DMS 273 treated with DMSO at 0.1 percent for 48 hours (cell line): Measurements from ENCODE around the gene MAST4.

Experiments
- DNase-seq: peaks from one replicate; lab custom pipeline; 2025; lab: John Stamatoyannopoulos, UW

Gene MAST4

DNA sequence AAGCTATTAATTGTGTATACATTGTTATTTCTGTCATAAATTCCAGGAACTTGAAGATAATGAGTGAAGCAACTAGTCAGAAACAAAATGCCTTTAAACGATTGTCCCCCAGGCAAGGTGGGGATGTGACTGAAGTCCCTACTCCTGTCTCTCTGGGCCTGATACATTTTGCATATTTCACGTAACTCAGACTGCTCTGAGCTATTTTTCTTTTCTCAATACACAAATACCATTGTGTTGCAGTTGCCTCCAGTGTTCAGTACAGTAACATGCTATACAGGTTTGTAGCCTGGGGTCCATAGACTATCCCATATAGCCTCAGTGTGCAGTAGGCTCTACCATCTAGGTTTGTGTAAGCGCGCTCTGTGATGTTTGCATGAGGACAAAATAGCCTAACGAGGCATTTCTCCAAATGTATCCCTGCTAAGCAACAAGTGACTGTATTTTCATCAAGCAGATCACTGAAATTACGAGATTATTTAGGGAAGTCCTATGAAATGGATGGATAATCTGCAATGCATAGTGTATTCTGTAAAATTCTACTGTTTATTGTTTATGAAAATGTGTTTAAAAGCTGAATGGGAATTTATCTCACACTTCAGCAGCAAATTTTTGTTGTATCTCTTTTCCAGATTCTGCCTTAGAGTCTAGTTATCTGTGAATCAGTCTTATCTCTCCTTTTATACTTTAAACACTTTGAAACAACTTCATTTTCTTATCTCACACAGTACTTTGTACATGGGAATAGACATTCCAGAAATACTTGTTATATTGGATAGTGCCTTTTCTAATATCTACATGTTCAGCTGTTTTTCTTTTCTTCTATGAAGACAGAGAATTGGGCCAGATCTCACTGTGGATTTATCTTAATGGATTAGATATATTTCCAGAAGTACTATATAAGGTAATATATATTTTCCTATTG lies 449.9 kb downstream of the MAST4 start:
- DNase-seq = no peak

DNA sequence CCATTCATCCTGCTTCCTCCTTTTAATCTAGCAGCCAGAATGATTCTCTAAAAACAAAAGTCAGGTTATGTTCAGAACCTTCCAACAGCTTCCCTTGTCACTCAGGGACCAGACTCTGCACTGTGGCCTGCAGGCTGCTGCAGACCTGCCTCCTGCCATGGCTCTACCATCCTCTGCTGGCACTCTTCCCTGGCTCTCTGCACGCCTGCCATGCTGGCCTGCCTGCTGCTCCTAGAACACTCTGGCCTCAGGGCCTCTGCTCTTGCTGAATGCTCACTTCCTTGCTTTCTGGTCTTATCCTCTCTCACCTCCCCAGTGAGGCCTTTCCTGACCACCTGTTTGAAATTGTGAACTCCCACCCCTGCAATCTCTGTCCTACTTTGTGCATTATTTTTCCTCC lies 451.0 kb downstream of the MAST4 start:
- peak; percentile 46 for DNase-seq

DNA sequence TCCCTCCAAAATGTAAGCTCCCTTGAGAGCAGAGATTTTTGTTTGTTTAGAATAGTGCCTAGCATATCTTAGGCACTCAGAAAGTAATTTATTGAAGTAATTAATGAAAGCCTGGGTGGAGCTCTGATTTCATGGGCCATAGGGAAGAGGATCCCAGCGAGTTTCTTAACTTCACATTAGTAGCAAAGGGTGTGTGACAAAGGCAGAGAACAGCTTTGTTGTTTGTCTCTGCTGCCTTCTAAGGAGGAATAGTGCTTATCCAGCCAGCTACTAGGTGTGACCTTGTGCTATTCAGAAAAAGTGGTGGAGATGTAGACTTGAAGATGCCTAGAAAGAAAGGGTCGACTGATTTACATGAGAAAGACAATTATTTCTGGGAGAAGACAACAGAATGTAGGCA lies 451.4 kb downstream of the MAST4 start:
- no peak for DNase-seq

DNA sequence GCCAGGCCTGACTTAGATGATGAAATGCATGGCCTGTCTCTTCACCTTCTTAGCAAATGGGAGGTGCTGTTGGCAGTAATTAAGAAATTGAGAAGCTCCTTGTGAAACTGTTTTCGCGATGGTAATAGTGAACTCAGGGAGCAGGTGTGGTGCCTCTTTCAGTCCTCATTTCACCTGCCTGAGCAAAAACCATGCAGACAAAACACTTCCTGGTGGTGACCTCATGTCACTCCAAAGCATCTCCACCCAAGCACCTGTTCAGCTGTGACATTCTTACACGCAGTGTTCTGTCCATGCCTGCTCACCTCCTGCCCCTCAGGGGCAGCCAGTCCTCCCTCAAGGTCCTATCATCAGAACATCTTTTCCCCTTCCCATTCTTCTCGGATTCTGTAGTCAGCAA lies 453.9 kb downstream of the MAST4 start:
- no peak for DNase-seq

DNA sequence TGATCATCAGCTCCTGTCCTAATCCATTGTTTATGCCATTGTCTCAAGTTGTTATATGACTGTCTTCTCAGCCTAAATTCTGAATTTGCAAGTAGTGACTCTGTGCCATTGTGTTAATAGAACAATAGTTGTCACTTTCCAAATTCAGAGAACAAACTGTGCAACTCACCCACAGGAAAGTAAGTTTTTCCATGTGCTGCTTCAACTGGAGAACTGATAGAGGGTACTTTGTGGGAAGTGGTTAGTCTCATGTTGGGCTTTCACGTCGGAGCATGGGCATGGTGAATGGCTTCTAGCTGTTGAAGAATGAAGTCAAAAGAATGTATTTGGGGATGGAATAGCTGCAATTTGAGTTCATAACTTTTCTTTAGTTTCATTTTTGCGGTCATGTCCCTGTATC lies 454.4 kb downstream of the MAST4 start:
- DNase-seq = no peak

DNA sequence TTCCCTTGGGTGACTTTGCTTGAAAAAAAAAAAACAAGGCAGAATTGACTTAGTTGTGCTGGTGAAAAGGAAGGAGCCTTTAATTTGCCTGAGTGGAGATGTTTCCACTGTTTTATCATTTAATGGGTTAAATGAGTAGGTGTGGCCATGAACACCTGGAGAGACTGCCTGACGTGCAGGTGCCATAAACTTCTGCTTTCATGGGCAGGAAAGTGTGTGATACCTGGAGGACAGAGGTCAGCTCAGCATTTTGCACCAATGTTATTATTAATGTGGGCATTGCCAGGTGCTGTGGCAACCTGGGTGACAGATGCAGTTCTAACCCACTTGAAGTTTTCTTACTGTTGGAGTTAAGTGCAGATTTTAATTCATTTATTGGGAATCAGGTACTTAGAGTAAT lies 455.0 kb downstream of the MAST4 start:
- DNase-seq = no peak

DNA sequence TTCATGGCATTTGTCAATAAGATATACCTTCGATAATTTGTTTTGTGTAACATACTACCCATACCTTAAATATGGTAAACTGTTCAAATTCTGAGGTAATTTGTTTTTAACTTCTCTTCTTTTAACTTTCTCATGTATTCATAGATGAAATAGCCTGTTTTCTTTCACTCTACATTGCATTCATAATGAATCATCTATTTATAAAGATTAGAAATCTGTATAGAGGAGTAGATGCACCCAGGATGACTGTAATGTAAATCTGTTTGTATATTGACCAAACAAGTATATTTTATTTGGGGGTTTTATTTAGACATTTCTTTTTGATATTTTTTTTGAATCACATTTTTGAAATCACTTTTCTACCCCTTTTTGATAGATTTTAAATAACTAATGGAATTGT lies 455.8 kb downstream of the MAST4 start:
- DNase-seq = no peak

DNA sequence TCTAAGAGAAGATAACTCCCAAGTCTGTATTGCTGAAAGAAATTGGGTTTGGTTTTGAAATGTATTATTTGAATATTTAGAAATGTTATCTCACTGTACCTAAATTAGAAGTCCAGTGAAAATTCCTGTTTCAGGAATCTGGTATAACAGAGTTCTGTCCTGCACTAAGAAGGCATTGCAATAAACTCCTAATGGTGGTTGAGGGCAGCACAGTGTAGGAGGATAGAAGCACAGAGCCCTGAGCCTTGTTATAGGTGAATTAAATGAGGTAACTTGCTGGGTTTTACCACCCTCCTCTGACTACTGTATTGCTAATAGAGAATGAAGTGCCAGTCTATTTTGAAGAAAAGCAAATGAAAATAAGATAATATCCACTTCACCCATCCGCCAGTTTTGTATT lies 457.0 kb downstream of the MAST4 start:
- DNase-seq = no peak

DNA sequence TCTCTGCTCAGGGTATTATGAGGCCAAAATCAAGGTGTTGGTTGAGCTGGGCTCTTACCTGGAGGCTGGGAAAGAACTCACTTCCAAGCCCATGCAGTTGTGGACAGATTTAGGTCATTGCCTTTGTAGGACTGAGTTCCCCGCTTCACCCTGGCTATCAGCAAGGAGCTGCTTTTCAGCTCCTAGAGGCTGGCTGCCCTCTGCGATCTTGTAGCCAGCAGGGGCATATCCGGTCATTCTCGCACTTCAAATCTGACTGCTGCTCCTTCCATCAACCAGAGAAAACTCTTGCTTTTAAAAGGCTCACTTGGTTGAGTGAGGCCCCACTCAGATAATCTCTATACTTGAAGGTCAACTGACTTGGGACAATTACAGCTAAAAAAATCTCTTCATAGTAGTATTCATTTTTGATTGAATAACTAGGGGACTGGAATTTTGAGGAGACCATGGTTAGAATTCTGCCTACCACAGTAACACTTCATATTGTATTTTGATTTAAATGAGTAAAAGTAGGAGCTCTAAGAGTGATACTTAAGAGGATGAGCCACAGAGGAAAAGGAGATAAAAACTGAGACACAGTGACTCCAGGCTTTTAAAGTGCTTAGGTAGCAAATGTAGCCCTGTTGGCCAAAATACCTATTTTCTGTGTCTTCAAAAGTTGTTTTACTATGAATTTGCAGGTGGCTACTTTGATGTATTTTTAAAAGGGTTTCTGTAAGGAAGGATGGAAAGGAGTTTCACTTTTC lies 463.0 kb downstream of the MAST4 start:
- DNase-seq = no peak

DNA sequence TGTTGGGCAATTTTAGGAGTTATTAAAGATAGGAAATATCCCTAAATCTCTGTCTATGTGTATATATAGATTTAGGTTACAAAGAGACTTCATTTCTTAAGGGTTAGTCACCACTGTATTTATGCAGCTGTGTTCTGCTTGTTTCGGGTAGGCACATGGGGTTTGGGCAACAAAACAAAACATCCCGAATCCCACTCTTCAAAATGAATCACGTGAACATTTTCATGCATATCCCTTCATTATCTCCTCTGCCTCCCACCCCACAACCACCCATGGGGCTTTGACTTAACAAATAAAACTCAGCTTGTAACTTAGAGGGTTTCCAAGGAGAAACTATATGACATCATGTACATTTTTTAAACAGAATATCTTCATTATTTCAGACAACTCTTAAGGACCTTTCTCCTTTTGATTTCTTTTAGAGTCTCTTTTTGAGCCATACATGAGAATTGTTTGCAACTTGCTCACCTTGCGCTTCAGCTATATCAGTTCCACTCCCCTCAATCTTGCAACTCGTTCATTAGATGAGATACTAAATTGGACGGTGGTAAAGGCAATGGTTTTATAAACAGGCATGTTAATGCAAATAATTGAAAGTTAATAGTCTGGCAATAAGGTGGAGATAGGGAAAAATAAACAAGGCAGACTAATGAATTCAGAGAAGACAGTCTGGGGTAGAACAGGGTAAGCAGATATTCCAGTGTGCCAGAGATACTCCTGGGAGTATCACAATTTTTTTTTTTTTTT lies 463.7 kb downstream of the MAST4 start:
- DNase-seq = no peak

DNA sequence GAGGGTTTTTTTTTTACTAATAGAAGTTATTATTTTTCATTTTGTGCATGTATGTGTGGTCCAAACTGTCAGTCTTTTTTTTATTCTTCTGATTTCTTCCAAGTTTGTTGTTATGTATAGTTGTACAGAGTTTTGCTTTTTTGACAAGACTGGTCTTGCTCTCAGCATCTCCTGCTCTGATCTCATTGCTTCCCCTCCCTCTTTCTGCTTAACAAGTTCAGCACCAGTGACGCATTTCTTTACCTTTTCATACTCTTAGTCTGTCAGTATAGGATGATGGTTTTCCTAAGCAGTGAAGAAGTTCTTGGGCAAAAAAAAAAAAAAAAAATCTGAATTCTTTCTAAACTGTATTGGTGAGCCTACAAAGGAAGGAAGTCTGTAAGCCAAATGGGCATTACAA lies 465.3 kb downstream of the MAST4 start:
- no peak for DNase-seq

DNA sequence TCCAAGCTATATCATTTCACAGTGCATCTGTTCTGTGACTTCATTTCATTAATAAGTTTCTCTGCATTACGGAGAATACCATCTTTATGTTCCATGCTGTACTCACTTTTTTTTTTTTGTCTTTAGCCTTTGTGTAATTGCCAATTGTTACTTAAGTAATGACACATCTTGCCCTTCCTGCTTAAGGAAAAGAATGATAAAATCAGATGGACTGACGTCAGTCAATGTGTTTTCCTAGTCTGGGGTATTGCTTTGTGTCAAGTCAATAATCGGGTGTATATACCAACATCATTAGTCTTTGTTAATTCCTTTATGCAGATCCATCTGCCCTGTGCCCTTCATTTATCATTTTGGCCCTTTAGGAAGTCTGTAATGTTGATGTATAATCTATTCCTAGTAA lies 466.9 kb downstream of the MAST4 start:
- DNase-seq = no peak

DNA sequence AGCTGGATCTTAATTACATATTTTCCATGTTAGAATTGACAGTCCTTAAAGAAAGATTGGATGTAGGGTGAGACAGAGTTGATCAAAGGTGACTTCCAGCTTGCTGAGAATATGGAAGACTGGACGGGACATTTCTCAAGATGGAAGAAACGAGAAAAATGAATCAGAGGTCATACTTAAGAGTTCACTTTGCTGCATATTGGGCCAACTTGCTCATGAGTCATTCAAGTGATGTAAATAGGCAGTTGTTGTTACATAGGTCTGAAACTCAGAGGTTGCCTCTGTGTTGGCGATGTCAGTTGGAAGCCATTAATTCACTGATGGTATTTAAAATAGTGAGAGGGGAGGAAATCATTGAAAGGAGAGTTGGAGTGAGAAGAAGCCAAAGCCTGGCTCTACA lies 467.6 kb downstream of the MAST4 start:
- no peak for DNase-seq

DNA sequence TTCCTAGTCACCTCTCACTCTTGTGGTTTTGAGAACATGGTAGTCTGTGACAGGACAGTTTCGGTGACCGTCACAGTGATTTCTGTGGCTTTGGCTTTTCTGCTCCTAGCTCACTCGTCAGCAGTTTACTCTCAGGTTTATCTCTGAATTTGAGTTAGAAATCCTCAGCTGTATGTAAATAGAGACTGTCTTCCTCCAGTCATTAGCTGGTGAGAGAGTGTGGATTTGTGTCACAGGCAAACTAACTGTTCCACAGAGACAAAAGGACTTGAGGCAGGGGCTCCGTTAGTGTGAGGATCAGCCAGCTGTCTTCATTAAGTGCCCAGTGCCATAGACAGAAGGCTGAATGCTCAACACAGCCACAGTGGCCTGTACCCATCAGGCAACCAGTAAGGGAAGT lies 469.0 kb downstream of the MAST4 start:
- DNase-seq = no peak

DNA sequence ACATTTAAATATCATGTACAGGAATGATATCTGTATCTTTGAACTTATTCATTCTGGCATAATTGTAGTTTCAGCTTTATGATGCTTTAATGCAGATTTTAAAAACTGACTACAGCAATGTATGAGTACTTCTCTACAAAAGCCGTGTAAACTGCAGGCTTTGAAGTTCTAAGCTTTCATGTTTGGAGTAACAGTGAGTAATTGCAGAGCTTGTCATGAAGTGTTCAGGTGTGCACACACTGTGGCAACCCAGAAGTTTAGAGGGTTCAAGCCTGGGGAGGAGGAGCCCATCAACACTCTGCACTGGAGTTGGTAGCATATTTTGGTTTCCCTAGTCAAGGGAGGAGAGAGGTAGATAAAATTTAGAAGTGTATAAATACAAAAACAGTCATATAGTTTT lies 469.5 kb downstream of the MAST4 start:
- DNase-seq = no peak

DNA sequence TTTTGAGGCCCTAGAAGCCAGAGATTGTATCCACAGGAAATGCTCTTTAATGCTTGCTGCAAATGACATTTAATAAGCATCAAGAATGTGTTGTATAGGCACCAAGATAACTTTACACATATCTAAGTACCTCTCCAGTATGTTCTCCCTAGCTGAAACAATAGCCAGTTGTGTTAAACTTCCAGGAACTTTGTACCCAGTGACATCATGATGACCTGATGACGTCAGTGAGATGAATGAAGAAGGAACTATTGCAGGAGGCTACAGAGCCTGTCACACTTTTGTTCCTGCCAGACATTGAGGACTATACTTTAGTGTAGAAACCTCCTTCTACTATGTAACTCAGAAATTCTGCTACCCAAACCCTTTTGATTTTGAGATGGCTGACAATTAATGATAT lies 470.6 kb downstream of the MAST4 start:
- no peak for DNase-seq

DNA sequence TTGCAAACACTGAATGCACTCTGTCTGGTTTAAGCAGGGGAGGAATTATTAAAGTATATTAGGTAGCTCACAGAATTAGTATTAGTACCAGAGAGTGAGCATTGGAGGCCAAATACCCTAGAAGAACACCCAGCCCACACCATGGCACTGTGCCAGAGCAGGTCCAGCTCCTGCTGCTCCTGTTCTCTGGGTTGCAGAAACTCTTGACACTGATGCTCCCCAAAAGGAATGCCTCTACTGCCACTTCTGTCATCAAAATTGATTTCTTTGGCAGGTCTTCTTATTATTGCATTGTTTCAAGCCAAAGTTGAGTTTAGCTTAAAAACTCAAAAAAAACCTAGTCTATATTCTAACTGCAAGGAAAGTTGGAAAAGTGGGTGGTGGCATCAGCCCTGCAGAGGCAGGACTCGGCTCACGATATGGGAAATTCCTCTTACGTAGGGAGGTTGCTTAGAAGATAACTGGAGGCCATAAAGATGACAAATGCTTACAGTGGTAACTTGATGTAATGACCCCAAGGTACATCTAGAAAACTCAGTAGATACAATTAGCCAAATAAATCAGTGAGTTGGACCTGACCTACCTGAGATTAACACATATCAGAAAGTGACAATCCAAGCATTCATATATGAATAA lies 477.0 kb downstream of the MAST4 start:
- DNase-seq = no peak

DNA sequence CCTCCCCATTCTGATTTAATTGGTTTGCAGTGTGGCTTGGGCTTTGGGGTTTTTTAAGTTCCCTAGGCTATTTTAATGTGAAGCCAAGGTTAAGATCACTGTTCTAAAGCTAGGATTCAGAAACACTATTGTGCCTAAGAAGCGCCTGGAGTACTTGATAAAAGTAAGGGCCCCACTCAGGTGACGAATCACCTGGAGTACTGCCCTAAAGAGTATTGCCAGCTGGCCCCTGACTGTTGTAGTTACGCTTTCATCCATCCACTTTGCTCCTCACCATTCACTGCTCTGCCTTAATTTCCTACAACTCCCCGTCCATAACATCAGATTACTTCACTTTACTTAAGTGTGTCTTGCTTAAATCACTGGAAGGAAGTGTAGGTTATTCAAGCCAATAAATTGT lies 481.1 kb downstream of the MAST4 start:
- DNase-seq = no peak

DNA sequence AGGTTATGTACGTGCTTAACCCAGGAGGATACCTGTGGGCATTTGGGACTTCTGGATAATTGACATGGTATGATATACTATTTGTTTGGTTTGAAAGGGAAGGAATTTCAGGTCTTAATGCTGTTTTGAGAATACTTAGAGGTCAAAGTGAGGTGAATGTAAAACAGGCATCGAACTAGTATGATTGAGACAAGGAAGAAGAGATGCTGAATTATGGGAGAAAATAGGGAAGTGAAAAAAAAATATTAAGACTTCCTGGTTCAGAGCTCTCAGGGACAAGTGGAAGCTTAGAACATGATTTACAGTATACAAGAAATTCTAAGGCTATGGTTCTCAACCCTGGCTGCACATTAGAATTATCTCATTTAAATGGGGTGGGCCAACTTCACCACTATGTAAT lies 485.1 kb downstream of the MAST4 start:
- no peak for DNase-seq

DNA sequence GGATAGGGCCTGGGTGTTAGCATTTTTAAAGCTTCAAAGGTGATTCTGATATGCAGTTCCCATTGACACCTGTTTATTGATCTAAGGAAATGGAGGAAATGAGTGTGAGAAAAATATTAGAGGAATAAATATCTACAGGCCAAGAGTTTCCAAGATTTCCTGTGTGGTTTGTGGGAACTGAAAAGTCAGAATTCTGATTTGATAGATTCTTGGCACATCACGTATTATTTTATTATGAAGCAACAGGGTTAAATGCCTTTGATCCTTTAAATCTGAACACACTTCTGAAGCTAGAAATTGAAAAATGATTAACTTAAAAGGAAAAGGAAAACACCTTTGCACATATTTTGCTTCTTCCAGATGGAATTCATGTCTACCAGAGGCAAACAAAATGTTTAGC lies 486.7 kb downstream of the MAST4 start:
- no peak for DNase-seq

DNA sequence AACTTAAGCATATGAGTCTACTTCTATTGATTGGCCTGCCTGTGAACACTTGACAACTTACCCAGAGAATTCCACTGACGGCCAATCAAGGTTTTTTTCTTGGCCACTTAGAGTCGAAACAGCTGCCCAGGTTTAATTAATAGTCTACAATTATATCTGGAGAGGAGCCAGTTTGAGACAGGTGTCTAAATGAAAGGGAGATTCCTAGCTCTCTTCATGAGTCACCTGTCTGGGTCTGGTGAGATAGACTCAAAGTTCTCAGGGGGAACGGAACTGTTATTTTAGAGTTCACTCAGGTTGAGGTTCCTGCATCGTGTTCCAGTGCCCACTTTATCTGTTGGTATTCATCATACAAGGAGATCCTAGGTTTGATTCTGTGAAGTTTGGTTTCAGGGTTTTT lies 489.4 kb downstream of the MAST4 start:
- peak; percentile 40 for DNase-seq

DNA sequence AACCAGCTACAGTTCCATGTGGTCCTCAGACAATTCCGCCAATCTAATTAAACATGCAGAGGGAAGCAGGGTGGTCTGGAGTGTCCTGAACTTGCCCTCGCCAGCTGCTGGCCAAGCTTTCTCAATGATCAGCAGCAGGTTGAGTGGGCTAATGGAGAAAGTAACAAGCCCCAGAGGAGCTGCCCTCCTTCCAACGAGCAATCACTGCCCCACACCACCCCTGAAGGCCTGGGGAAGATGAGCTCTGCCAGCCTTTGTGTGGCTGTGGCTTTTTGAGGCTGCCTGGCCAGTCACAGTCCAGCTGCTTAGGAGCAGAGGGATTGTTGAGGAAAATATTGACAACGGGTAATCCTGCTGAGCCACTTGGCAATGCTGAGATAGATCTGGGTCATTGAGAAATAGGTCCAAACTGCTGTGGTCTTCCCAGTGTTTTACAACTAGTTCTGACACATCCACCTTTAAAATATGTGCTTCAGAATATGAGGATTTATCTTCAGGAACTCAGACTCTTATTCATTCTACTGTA lies 493.1 kb downstream of the MAST4 start:
- peak; percentile 61 for DNase-seq
